Ectodermal cell (in vitro differentiated cells): ENCODE data around the gene CPT1B.

Source experiments
- H3K27ac ChIP-seq: 2 replicates; pipeline ENCODE4 v1.7.0; 2013; ENCODE audit warnings: mild to moderate bottlenecking, low read depth, low read length; ENCODE audit not compliant: insufficient read depth, poor library complexity, severe bottlenecking
- H3K27me3 ChIP-seq: 2 replicates; pipeline ENCODE4 v1.7.0; 2013; ENCODE audit warnings: mild to moderate bottlenecking, low read length; ENCODE audit not compliant: insufficient read depth, control insufficient read depth, poor library complexity, severe bottlenecking
- H3K36me3 ChIP-seq: one replicate; pipeline ENCODE4 v1.7.0; 2013; ENCODE audit warnings: low read length; ENCODE audit not compliant: control insufficient read depth, insufficient read depth
- H3K4me1 ChIP-seq: one replicate; pipeline ENCODE4 v1.7.0; 2013; ENCODE audit warnings: low read length; ENCODE audit not compliant: control insufficient read depth, insufficient read depth
- H3K4me3 ChIP-seq: 2 replicates; pipeline ENCODE4 v1.7.0; 2013; ENCODE audit warnings: low read depth, low read length, control low read depth; ENCODE audit not compliant: insufficient read depth
- H3K9me3 ChIP-seq: 2 replicates; pipeline ENCODE4 v1.7.0; 2013; ENCODE audit warnings: mild to moderate bottlenecking, low read length, moderate library complexity; ENCODE audit not compliant: control insufficient read depth
- WGBS, 2 experiments: methylation state at CpG; one replicate each; pipeline ENCODE4 v1.1.7; 2013; ENCODE audit warnings: missing lambda C conversion rate in 2 of 2; 5-methylcytosine and 5-hydroxymethylcytosine counted together

Gene CPT1B

DNA sequence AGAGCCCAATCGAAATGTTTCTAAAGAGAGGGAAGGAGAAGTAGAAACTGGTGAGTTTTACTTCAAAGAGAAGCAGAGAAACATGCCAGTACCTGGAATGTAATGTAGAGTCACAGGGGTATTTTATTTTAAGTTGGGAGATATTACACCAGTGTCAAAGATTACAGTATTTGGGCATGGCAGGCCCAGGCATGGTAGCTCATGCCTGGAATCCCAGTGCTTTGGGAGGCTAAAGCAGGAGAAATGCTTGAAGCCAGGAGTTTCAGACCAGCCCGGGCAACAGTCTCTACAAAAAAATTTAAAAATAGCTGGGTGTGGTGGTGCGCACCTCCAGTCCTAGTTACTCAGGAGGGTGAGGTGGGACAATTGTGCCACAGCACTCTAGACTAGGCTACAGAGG is 18.2 kb downstream of the CPT1B start:
- H3K4me1 ChIP-seq, result no peaks in the 10 kb centered on the region
- H3K36me3 ChIP-seq, result no peaks in the 10 kb centered on the region
- no peak overlapping the region for H3K27ac ChIP-seq
- H3K9me3 ChIP-seq, result no peaks in the 10 kb centered on the region
- peaks cover 20% of the 10 kb centered on the region for H3K27me3 ChIP-seq
- H3K4me3 ChIP-seq, result no peak overlapping the region
- 91 to 93% methylated on average over 3 of the region's 3 CpGs for WGBS, 2 experiments

DNA sequence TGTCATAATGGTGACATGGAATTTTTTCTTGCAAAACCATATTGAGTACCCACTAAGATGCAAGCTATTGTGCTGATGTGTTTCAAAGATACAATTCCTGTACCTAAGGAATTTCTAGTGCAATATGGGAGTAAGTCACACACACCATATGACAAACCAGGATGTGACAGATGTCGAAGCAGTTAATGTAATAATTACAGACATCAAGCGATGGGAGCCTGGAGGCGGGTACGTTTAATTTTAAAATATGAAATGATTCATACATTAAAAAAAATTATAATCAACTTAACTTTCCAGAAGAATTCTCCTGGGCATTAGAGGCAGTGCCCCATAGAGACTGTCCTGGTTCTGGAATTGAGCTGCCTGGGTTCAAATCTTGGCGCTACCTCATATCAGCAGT is 21.5 kb downstream of the CPT1B start:
- Histone ChIP-seq H3K9me3 (no peaks in the 10 kb centered on the region), H3K4me3 (no peak overlapping the region), H3K27ac (no peak overlapping the region), H3K4me1 (no peaks in the 10 kb centered on the region), H3K27me3 (no peaks in the 10 kb centered on the region), H3K36me3 (no peaks in the 10 kb centered on the region)
- 91 to 100% methylated on average over 1 to 5 of the region's 5 CpGs for WGBS, 2 experiments

DNA sequence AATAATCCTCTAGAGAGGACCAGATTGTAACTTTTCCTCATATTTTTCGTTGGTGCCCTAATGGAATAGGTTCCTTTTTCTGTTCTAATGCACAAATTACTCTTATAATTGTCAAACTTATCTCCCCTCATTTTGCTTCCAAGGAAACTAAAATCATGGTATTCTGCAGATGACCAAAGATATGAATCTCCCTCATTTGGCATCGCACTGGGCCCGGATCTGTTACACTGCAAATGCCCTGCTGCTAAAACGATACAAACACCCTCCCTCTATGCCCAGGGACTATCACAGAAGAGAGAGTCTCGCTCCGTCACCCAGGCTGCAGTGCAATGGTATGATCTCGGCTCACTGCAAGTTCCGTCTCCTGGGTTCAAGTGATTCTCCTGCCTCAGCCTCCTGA is 24.9 kb downstream of the CPT1B start:
- Histone ChIP-seq H3K4me1 (no peaks in the 10 kb centered on the region), H3K36me3 (no peaks in the 10 kb centered on the region), H3K27me3 (no peaks in the 10 kb centered on the region), H3K4me3 (no peak overlapping the region), H3K27ac (no peak overlapping the region), H3K9me3 (no peaks in the 10 kb centered on the region)
- 90 to 93% methylated on average over 8 of the region's 8 CpGs for WGBS, 2 experiments

DNA sequence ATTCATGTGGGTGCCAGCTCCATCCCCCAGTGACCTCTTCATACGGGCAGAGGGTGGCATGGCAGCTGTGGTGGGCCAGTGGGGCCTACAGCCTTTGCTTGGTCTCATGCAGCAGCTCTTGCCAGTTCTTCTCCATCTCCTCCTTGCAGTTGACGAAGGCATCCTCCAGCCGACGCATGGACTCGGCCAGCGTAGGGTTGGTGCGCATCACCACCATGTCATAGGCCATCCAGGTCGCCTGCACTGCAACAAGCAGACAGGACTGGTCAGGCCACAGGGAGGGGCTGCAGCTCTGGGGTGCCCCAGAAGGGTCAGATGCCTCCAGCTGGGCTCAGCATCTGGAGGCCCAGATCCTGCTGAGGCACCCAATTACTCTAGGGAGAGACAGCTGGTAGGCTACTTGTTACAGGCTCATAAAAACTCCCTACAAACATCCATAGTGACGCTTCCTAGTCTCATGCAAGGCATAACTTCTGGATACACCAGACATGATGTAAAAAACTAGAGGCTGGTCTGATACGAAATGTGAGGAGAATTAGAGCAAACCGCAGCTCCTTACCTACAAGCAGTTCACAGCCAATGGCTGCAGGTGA is 27.0 kb downstream of the CPT1B start:
- Histone ChIP-seq H3K27ac (no peak overlapping the region), H3K36me3 (no peaks in the 10 kb centered on the region), H3K9me3 (no peaks in the 10 kb centered on the region), H3K4me1 (no peaks in the 10 kb centered on the region), H3K4me3 (no peak overlapping the region), H3K27me3 (no peaks in the 10 kb centered on the region)
- WGBS, 2 experiments, result 95% methylated on average over 11 of the region's 11 CpGs

DNA sequence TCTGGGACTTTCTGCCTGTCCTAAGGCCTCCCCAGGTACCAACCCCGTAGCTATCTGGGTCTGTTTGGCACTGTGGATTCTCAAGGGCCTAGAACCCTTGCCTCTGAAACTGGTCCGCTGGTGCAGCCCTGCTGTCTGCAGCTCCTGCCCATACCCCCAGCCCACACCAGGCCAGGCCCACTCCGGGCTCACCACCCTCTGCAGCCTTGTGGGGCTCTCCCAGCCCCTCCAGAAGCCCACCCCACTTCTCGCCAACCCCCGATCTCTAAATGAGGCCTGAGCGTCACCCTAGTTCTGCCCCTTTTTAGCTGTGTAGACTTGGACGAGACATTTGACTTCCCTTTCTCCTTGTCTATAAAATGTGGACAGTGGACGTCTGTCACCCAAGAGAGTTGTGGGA is 27.8 kb downstream of the CPT1B start:
- H3K4me3 ChIP-seq, result no peak overlapping the region
- H3K27ac ChIP-seq, result no peak overlapping the region
- WGBS, 2 experiments, result 91 to 96% methylated on average over 8 of the region's 8 CpGs
- H3K4me1 ChIP-seq, result no peaks in the 10 kb centered on the region
- H3K9me3 ChIP-seq, result no peaks in the 10 kb centered on the region
- peaks cover 3% of the 10 kb centered on the region for H3K27me3 ChIP-seq
- H3K36me3 ChIP-seq, result no peaks in the 10 kb centered on the region

DNA sequence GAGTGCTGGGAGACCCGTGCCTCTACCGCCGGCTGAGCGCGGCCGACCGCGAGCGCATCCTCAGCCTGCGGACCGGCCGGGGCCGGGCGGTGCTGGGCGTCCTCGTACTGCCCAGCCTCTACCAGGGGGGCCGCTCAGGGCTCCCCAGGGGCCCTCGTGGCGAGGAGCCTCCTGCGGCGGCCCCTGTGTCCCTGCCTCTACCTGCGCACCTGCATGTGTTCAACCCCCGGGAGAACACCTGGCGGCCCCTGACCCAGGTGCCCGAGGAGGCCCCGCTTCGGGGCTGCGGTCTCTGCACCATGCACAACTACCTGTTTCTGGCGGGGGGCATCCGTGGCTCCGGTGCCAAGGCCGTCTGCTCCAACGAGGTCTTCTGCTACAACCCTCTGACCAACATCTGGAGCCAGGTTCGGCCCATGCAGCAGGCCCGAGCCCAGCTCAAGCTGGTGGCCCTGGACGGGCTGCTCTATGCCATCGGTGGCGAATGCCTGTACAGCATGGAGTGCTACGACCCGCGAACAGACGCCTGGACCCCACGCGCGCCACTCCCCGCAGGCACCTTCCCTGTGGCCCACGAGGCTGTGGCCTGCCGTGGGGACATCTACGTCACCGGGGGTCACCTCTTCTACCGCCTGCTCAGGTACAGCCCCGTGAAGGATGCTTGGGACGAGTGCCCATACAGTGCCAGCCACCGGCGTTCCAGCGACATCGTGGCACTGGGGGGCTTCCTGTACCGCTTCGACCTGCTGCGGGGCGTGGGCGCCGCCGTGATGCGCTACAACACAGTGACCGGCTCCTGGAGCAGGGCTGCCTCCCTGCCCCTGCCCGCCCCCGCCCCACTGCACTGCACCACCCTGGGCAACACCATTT is 29.1 kb downstream of the CPT1B start:
- H3K4me1 ChIP-seq, result no peaks in the 10 kb centered on the region
- no peaks in the 10 kb centered on the region for H3K9me3 ChIP-seq
- 94 to 96% methylated on average over 68 of the region's 68 CpGs for WGBS, 2 experiments
- H3K4me3 ChIP-seq, result no peak overlapping the region
- no peak overlapping the region for H3K27ac ChIP-seq
- H3K27me3 ChIP-seq, result peaks cover 15% of the 10 kb centered on the region
- H3K36me3 ChIP-seq, result no peaks in the 10 kb centered on the region

DNA sequence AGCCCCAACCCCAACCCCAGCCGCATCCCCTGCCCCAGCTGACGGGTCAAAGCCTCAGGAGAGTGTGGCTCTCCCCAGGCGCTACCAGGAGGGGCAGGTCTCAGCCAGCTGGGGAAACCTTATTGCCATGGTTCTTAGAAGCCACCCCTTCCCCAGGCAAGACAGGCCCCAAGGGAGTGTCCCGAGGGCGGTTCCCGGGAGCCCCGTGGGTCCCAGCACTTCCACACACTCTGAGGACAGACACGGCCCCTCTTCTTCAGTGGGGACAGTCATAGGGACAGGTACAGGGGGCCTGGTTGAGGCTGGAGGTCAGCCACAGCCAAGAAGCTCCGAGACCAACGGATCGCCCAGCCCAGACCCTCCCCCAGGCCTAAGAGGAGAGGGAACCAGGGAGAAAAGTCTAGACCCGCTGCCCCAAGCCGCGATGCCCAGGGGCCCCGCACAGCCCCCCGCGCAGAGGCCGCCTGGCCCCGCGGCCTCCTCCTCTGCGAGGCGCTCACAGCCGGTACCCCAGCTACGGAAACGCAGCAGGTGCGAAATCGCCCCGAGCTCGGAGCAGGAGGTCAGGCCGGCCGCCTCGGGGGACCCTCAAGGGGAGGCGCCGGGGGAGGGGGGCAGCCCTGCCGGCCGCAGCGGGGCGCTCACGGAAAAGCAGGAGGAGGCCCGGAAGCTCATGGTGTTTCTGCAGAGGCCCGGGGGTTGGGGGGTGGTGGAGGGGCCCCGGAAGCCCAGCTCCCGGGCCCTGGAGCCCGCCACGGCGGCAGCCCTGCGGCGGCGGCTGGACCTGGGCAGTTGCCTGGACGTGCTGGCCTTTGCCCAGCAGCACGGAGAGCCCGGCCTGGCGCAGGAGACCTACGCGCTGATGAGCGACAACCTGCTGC is 29.9 kb downstream of the CPT1B start:
- H3K27me3 ChIP-seq, result peaks cover 24% of the 10 kb centered on the region
- no peaks in the 10 kb centered on the region for H3K9me3 ChIP-seq
- no peaks in the 10 kb centered on the region for H3K36me3 ChIP-seq
- no peaks in the 10 kb centered on the region for H3K4me1 ChIP-seq
- 91 to 92% methylated on average over 56 of the region's 56 CpGs for WGBS, 2 experiments
- no peak overlapping the region for H3K27ac ChIP-seq
- H3K4me3 ChIP-seq, result no peak overlapping the region

DNA sequence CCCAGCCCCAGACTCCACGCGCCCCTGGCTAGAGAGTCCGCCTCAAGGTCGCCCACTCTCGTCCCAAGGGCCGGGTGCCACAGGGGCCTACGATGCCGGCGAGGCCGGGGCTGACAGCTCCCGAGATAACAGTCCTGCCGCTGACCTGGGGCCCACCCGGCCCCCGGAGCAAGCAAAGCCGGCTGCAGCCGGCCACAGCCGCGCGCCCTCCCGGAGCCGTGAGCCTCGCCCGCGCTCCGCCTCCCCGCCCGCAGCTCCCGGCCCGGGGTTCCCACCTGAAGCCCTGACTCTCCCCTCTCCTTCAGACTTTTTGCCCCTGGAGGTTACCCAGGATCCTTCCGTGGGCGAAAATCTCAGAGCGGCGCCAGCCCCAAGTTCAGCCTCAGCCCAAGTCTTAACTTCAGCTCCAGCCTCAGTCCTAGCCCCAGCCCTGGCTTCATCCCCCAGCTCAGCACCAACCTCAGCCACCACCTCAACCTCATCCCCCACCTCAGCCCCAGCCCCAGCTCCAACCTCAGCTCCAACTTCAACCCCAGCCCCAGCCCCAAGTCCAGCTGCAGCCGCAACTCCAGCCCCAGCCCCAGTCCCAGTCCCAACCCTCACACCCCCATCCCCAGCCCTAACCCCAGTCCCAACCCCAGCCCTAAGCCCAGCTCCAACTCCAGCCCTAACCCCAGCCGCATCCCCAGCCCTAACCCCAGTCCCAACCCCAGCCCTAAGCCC is 30.8 kb downstream of the CPT1B start:
- 93% methylated on average over 35 of the region's 35 CpGs for WGBS, 2 experiments
- H3K4me3 ChIP-seq, result no peak overlapping the region
- H3K9me3 ChIP-seq, result no peaks in the 10 kb centered on the region
- no peaks in the 10 kb centered on the region for H3K4me1 ChIP-seq
- no peaks in the 10 kb centered on the region for H3K36me3 ChIP-seq
- H3K27me3 ChIP-seq, result peaks cover 26% of the 10 kb centered on the region
- H3K27ac ChIP-seq, result no peak overlapping the region

DNA sequence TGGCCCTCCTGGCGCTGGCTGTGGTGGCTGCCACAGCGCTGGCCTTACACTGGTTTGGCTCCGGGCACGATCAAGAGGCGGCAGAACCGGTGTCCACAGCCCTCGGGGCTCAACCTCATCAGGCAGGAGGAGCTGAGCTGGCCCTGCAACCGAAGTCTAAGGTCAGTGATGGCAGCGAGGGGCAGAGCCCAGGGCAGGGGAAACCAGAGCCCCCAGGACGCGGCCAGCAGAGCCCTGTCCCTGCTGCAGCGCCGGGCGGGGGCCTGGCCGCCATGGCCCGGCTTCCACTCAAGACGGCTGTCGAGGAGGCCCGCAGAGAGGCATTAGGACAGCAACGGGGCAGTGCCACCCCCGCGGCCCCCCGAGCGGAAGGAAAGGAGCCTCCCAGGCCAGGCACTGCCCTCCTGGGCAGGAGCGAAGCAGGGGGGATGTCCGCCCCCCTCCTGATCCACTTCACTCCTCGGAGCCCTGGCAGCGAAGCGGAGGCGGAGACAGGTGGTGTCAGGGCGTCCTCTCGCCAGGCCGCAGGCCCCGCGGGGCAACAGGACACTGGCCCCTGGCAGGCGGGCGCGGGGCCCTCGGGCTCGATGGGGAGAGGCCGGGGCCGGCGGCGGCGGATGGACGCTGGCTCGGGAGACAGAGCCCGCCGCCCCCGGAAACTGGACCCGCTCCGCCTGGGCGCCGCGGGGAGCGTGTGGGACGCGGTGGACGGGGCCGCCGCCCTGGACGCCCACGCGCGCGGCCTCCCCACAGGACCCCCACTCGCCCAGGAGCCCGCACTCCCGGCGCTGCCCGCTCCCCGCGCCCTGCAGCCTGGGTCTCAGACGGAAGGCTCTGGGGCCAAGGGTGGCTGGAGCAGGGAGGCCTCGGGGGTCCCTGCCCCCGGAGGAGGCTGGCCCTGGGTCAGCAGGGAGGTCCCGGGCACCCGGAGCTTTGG is 31.6 kb downstream of the CPT1B start:
- H3K4me3 ChIP-seq, result no peak overlapping the region

More for the DNA sequence above, 31.6 kb downstream of the CPT1B start:
- Histone ChIP-seq H3K36me3 (no peaks in the 10 kb centered on the region), H3K4me1 (no peaks in the 10 kb centered on the region), H3K9me3 (no peaks in the 10 kb centered on the region), H3K27ac (no peak overlapping the region), H3K27me3 (peaks cover 26% of the 10 kb centered on the region)
- WGBS, 2 experiments, result 94% methylated on average over 78 of the region's 78 CpGs
